Cortex of kidney (tissue), 1 donor: ENCODE results near the gene FTL.

Experiments
- DNase-seq: peaks from one replicate; lab custom pipeline; 2025; lab: John Stamatoyannopoulos, UW

FTL gene

DNA sequence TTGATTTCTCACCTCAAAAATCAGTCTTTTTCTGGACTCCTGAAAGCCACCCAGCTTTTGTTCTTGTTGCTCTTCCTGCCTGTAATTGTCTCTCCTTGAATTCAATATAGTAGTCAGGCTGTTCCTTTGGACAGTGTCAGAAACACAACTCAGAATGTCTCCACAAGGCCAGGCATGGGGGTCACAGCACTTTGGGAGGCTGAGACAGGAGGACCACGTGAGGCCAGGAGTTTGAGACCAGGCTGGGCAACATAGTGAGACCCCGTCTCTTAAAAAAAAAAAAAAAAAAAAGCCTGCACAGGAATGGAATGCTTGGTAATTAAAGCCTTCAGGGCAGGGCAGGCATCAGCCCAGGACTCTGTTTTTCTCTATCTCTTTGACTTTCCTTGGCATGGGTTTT, 19.3 kb upstream of the FTL start:
- DNase-seq: no peak

DNA sequence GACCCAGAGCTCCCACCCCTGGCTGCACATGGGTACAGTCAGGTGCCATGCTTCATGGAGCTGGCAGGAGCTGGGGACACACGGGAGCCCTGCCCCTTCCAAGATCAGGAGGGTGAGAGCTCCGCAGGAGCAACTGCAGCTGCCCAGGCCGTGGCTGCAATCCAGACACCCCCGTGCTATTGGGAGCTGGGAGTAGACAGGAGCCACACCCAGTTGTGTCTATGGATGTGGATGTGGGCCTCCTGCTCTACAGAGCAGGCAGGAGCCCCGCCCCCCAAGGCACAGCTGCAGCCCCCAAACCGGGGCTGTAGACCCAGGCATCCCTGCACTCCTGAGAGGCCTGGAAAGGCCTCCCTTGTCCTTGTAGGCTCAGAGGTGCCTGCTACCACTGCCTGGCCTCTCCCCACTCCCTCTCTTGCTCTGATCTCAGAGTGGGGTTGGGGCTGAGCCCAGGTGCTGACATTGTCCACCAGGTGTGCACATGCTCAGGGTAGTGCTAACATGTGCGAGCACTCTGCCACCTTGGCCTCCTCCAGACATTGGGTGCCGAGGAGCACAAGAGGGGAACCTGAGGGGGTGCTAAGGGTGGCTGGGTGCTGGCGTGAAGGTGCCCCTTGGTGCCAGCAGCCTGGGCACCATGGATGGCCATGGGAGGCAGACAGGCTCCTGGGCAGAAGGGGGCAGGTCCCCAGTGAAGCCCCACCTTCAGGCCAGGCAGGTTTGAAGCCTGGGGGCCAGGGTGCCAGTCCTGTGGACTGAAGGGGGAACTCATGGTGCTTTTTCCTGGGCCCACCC, 18.4 kb upstream of the FTL start:
- no peak for DNase-seq

DNA sequence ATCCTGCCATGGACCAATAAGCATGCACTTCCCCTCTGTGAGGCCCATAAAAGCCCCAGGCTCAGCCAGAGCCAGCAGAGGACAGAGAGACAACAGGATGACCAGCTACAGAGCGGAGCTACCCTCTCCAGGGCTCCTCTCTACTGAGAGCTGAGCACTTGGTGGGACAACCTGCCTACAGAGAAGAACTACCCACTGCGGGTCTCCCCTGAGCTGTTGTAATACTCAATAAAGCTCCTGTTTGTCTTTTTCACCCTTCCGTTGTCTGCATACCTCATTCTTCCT, 17.9 kb upstream of the FTL start:
- no peak for DNase-seq

DNA sequence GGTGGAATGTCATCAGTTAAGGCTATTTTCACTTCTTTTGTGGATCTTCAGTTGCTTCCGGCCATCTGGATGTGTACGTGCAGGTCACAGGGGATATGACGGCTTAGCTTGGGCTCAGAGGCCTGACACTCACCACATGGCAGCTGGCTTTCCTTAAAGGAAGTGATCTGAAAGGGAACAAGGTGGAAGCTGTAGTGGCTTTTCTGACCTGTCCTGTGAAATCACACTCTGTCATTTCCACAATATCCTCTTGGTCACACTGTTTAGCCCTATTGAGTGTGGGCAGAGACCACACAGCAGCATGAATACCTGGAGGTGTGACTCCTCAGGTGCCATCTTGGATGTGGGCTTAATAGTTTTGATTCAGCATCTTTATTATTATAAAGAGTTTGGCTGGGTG, 14.9 kb upstream of the FTL start:
- no peak for DNase-seq

DNA sequence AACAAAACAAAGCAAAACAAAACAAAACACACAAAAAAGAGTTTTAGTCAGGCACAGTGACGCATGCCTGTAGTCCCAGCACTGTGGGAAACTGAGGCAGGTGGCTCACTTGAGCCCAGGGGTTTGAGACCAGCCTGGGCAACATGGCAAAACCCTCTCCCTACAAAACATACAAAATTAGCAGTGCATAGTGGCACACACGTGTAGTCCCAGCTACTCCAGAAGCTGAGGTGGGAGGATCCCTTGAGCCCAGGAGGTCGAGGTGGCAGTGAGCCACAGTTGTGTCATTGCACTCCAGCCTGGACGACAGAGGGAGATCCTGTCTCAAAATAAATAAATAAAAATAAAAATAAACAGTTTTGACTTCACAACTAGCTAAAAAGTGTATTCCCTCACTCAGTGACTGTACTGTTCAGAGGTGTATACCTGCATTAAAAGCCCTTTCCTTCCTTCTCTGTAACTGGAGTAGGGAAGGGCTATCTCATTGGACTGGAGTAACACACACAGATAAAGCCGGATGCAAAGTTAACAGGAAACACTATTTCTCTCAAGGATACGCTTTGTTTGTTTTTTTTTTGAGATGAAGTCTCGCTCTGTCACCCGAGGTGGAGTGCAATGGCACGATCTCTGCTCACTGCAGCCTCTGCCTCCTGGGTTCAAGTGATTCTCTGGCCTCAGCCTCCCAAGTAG, 14.1 kb upstream of the FTL start:
- no peak for DNase-seq

DNA sequence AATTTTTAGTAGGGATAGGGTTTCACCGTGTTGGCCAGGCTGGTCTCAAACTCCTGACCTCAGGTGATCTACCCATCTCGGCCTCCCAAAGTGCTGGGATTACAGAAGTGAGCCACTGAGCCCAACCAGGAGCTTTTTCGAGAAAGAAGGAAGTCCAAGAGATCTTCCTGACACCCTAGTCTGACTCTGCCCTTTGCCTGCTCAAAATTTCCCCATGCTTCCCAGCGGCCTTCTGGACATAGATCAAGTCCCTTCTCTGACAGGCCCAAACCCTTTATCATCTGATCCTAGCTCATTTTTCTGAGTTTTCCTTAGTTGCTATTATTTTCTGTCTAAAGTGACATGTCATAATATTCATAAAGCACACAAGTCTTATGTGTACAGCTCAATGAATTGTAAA, 12.0 kb upstream of the FTL start:
- DNase-seq: no peak

DNA sequence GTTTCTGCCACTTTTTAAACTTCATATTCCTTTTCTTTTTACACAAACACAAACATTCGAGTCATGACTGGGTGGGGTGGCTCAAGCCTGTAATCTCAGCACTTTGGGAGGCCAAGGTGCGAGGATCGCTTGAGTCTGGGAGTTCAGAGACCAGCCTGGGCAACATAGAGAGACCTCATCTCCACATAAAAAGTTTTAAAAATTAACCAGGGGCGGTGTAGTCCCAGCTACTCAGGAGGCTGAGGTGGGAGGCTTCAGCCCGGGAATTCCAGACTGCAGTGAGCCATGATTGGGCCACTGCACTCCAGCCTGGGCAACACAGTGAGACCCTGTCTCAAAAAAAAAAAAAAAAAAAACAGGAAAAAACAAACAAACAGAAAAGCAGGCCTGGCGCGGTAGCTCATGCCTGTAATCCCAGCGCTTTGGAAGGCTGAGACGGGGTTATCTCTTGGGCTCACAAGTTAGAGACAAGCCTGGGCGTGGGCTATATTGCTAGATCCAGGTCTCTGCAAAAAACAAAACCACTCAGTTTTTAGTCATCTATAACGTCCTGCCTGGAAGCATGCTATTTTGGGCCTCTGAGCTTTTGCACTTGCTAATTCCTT, 11.0 kb upstream of the FTL start:
- DNase-seq: no peak

DNA sequence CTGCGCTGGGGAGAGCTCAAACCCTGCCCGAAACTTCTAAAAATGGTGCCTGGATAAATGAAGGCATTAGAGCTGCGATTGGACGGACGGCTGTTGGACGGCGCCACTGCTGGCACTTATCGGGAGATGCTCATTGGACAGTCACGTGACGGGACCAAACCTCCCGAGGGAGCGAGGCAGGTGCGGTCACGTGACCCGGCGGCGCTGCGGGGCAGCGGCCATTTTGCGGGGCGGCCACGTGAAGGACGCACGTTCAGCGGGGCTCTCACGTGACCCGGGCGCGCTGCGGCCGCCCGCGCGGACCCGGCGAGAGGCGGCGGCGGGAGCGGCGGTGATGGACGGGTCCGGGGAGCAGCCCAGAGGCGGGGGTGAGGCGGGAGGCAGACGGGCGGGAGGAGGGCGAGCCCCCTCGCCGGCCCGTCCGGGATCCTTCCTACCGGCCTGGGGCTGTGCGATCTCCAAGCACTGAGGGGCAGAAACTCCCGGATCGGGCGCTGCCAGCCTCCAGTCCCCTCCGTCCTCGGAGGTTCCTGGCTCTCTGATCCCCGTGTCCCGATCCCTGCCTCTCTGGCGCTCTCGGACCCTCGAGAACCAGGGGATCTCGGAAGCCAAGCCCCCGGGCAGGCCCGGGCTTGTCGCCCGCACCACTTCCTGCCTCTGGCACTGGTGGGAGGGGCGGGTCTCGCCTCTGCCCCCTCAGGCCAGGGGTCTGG, 10.4 kb upstream of the FTL start, which contains the start of gene BAX:
BAX (plus strand) TSS at position 281 of the 713 bp plus-strand sequence; CDS start at position 335, 54 bp downstream.
- peak; percentile 58 for DNase-seq

DNA sequence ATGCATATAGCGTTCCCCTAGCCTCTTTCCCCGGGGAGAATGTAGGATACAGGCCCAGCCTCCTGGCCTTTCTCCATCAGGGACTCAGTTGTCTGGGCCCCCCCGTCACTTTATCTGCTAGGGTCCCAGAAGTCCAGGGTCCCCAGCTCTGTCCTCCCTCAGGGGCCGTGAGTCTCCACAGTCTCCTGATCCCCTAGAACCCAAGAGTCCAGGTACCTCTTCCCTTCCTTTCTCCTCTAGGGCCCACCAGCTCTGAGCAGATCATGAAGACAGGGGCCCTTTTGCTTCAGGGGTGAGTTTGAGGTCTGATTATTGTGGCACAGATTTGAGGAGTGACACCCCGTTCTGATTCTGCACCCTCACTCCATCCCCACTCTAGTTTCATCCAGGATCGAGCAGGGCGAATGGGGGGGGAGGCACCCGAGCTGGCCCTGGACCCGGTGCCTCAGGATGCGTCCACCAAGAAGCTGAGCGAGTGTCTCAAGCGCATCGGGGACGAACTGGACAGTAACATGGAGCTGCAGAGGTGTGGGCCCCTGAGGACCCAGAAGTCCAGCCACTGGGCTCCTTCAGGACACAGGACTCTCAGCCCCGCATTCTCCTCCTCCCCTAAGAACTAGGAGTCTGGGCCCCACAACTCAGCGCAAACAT, 9.7 kb upstream of the FTL start:
- no peak for DNase-seq

DNA sequence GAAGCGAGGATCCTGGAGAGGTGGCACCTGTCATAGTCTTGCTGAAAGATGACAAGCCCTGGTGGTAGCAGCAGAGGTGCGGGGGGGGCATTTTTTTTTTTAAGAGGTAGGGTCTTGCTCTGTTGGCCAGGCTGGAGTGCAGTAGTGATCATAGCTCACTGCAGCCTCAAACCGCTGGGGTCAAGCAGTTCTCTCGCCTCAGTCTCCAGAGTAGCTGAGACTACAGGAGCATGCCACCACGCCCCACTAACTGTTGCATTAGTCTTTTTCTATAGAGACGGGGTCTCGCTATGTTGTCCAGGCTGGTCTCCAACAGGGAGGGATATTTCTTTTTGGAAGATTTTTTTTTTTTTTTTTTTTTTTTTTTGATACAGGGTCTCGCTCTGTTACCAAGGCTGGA, 7.1 kb upstream of the FTL start:
- no peak for DNase-seq

DNA sequence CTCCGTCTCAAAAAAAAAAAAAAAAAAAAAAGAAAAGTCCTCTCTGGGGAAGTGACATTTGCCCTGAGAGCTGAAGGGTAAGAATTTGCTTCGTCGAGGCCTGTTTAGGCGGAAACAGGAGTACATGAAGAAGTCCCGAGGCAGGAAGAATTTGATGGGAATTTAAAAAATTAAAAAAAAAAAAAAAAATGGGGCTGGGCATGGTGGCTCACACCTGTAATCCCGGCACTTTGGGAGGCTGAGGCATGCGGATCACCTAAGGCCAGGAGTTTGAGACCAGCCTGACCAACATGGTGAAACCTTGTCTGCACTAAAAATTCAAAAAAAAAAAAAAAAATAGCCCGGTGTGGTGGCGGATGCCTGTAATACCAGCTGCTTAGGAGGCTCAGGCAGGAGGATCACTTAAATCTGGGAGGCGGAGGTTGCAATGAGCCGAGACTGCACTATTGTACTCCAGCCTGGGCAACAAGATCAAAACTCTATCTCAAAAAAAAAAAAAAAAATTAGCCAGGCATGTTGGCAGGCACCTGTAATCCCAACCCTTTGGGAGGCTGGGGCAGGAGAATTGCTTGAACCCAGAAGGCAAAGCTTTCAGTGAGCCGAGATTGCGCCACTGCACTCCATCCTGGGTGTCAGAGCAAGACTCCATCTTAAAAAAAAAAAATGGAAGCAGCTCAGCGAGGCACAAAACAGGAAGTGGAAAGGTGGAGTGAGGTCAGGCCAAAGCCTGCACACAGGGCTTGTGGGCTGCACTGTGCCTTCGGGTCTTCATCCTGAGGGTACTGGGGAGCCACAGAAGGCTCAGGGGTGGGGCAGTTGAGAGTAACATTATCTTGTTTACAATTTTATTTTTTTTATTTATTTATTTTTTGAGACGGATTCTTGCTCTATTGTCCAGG, 5.5 kb upstream of the FTL start:
- DNase-seq: no peak

DNA sequence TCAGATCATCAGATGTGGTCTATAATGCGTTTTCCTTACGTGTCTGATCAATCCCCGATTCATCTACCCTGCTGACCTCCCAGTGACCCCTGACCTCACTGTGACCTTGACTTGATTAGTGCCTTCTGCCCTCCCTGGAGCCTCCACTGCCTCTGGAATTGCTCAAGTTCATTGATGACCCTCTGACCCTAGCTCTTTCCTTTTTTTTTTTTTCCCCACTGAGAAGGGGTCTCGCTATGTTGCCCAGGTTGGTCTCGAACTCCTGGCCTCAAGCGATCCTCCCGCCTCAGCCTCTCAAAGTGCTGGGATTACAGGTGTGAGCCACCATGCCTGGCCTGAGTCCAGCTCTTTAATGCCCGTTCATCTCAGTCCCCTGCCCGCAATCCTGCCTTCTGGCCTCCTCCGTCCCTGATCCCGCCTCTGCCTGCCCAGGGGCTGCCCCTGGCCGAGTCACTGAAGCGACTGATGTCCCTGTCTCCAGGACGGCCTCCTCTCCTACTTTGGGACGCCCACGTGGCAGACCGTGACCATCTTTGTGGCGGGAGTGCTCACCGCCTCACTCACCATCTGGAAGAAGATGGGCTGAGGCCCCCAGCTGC, 4.0 kb upstream of the FTL start:
- DNase-seq: no peak

DNA sequence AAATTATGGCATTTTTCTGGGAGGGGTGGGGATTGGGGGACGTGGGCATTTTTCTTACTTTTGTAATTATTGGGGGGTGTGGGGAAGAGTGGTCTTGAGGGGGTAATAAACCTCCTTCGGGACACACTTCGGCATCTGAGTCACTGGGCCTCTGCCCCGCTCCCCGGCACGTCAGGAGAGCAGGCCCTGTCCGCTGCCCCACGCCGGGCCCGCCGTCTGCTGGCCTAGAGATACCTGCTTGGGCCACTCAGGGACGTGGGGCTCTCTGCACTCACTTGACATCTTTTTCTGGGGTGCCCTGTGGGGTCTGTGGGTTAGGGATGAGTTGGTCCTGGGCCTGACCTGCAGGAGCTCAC, 3.5 kb upstream of the FTL start:
- DNase-seq: no peak

DNA sequence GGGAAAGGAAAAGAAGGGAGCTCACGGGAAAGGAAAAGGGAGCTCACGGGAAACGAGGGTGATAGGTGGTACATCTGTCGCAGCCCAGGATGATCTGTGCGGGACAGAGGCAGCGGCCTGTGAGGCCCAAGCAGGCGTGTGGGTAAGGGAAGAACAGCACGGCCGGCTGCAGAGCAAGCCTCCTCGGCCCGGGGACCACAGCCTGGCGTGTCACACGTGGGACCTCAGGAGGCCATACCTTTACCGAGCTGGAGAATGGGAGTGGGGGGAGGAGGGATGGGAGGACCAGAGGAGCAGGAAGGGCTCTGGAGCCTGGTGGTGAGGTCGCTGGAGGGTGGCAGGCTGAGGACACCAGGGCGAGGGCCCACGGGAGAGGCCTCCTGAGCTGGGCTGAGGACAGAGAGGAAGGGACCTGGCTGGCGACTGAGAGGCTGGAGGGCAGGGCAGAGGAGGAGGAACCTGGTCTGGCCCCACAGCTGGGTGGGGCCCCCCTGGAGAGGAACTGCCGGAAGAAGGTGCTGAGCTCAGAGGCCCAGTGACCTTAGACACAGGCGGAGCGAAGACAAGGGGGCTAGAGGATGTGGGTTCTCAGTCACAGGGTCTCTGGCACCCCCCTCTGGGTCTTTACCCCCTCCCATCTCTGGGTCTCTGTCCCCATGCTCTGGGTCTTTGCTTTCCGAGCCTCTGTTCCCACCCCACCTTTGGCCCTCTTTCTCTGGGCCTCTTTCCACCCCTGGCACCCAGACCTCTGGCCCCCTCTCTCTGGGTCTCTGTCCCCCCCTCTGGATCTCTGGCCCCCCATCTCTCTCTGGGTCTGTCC, 2.9 kb upstream of the FTL start:
- no peak for DNase-seq

DNA sequence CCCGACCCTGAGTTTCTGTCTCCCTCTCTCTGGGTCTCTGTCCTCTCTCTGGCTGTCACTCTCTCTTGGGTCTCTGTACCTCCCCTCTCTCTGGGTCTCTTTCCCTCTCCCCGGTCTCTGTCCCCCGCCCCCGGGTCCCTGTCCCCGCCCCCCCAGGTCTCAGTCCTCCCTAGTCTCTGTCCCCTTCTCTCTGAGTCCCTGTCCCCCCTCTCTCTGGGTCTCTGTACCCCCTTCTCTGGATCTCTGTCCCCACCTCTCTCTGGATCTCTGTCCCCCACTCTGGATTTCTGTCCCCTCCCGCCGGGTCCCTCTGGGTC, 2.3 kb upstream of the FTL start:
- no peak for DNase-seq

DNA sequence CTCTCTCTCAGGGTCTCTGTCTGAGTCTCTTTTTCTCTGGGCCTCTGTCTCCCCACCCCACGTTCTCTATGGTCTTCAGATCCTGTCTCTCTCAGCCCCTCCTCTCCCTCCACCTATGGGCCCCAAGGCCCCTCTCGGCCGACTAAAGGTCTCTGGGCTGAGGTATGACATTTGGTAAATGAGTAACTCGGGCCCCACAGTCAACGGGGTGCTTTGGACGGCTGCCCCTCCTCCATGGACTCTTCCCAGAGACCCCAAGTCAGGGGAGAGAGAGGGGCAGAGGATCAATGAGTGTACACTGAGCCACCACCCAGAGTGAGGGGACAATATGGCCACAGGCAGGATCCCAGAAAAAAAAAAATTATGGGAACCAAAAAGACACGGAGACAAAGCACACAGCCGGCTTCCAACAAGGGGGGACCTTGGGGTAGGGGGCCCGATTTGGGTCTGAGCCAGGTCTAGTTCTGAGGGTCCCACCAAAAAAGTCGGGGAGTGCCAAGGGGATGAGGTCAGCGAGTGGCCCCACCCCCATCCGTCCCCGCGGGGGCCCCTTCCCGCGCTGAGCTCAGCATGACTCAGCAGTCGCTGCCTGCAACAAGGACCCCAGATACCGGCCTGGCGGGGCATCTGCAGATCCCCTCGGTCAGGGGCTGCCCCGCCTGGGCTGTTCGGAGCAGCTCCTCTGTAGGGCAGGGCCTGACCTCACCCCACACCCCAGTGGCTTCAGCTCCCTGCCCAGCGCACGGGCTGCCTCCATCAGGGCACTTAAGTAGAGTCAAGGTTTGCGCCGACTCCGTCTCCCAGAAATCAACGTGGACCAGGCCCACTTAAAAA, 1.5 kb upstream of the FTL start:
- no peak for DNase-seq

DNA sequence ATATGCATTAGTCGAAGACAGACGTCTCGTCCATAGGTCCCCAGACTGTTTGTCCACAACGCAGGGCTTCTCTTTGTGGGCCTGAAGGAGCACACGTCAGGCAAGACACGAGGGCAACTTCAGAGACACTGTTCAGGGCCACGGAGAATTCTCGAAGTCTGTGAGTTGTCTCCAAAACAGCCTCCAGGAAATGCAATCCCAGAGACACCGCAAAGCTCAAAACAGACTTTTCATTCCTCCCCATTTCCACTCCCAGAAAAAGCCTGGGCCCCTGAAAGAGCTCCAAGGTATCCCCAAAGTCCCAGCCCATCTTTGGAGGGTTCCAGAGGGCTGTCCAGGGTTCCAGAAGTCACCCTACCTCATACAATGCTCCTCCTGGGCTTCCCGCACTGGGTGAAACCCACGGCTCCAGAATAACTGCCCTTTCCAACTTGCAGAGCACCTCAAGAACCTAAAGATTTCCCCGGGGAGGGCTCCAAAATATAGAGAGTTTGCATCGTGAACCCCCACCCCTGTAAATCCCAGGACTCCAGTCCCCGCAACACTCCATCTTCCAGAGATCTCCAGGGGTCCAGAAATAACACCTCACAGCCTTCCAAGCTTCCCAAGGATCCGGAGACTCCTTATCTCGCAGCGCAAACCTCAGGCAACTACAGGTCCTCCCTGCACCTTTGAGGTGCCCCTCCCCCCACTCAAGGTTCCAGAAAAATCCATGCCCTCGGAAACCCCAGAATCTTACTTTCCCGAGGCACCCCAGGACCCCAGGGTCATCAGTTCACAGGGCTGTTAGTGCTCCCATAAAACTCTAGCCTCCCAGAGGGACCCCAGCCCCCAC, 687 bp upstream of the FTL start:
- no peak for DNase-seq

DNA sequence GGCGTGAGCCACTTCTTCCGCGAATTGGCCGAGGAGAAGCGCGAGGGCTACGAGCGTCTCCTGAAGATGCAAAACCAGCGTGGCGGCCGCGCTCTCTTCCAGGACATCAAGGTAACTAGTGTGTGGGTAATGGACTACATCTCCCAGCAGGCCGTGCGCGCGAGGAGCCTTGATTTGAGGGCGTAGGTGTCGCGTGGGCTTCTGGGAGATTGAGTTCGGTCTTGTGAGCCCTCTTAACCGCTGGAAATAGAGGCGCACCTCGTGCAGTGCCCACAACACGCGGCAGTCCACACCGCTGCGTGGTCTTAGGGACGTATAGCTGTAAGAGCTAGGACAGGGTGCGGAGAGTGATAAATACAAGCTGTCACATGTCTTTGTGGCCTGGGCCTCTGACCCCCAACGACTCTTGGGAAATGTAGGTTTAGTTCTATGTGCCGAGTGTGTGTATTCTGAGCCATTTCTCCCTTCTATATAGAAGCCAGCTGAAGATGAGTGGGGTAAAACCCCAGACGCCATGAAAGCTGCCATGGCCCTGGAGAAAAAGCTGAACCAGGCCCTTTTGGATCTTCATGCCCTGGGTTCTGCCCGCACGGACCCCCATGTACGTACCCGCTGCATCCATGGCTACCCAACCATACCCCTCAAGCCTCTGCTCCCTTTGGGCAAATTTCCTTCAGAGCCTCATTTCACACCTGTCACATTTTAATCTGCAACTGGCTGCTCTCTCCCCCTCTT, 864 bp downstream of the FTL start:
- DNase-seq: no peak
